ENCODE results near the gene HOXB8.

GRCh38 chr17:48644910-48645557 is 29.9 kb upstream of the HOXB8 start:
- TF ChIP-seq CTCF (IDR thresholded peaks at IDR 0.05; ENCODE audit: poor library complexity) (no peak), EZH2 (IDR thresholded peaks at IDR 0.05; ENCODE audit: borderline replicate concordance) (no peak), EZH2phosphoT487 (IDR thresholded peaks at IDR 0.05; ENCODE audit: low read depth, severe bottlenecking, unreplicated experiment) (no peak)

All from hepatocyte (in vitro differentiated cells).